Mesodermal cell (in vitro differentiated cells): ENCODE data around the gene PTPRN2.

Experiments used
- H3K27ac ChIP-seq: 2 replicates; pipeline ENCODE4 v1.7.0; 2013; ENCODE audit warnings: mild to moderate bottlenecking, low read depth, low read length, moderate library complexity; ENCODE audit not compliant: severe bottlenecking
- H3K36me3 ChIP-seq: 2 replicates; pipeline ENCODE4 v1.7.1; 2013; ENCODE audit warnings: mild to moderate bottlenecking, low read length, moderate library complexity; ENCODE audit not compliant: control insufficient read depth, insufficient read depth
- H3K4me1 ChIP-seq: one replicate; pipeline ENCODE4 v1.7.1; 2013; ENCODE audit warnings: mild to moderate bottlenecking, low read length; ENCODE audit not compliant: insufficient read depth, control insufficient read depth, poor library complexity, severe bottlenecking
- H3K4me3 ChIP-seq: 2 replicates; pipeline ENCODE4 v1.7.0; 2013; ENCODE audit warnings: low read length, control low read depth, mild to moderate bottlenecking; ENCODE audit not compliant: insufficient read depth, poor library complexity, severe bottlenecking; ENCODE audit errors: extremely low read depth
- H3K9me3 ChIP-seq: 2 replicates; pipeline ENCODE4 v1.7.1; 2013; ENCODE audit warnings: mild to moderate bottlenecking, low read length, moderate library complexity; ENCODE audit not compliant: control insufficient read depth
- WGBS, 2 experiments: methylation state at CpG; one replicate each; pipeline ENCODE4 v1.1.5; 2013; ENCODE audit warnings: missing lambda C conversion rate in 2 of 2; ENCODE audit not compliant: insufficient coverage in 2 of 2; 5-methylcytosine and 5-hydroxymethylcytosine counted together

PTPRN2 gene

DNA sequence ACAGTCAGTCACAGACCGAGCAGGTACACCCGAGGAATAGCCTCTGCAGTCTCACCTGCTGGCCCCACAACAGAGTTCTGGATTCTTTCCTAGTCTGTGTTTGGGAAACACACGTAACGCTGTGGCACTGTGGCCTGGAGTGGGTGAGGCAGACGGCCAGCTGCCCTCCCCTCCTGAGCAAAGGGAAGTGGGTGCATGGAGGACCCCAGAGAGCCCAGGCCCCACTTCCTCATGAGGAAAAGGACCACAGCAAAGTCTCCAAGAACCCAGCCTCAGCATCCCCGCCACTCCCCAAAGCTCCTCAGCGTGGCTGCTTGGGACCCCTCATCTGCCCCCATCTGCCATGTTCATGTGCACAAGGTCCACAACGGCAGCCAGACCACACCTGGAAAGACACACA is 530.2 kb downstream of the PTPRN2 start:
- 75 to 76% methylated on average over 7 to 8 of the region's 8 CpGs for WGBS, 2 experiments
- Histone ChIP-seq H3K4me3 (no peak overlapping the region), H3K27ac (no peak overlapping the region), H3K9me3 (peaks cover 68% of the 10 kb centered on the region), H3K4me1 (no peaks in the 10 kb centered on the region), H3K36me3 (no peaks in the 10 kb centered on the region)

DNA sequence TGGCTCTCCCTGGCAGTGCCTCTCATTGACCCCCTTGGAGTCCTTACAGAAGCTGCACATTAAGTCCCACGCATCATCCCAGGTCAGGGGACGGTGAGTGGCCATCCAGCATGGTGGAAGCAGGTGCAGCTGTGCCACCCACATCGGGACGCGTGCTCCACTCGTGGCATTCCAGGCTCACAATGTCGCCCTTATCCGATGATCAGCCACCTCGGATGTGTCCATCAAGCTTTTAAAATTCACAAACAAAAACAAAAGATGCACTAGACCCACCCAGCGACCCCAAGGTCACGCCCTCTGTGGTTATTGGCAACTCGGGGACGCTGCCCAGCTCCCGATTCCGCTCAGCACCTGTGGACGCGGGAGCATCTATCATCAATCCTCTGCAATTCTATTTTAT is 530.9 kb downstream of the PTPRN2 start:
- Histone ChIP-seq H3K36me3 (no peaks in the 10 kb centered on the region), H3K4me1 (no peaks in the 10 kb centered on the region), H3K27ac (no peak overlapping the region), H3K9me3 (peaks cover 64% of the 10 kb centered on the region), H3K4me3 (no peak overlapping the region)
- 73 to 76% methylated on average over 10 to 17 of the region's 17 CpGs for WGBS, 2 experiments

DNA sequence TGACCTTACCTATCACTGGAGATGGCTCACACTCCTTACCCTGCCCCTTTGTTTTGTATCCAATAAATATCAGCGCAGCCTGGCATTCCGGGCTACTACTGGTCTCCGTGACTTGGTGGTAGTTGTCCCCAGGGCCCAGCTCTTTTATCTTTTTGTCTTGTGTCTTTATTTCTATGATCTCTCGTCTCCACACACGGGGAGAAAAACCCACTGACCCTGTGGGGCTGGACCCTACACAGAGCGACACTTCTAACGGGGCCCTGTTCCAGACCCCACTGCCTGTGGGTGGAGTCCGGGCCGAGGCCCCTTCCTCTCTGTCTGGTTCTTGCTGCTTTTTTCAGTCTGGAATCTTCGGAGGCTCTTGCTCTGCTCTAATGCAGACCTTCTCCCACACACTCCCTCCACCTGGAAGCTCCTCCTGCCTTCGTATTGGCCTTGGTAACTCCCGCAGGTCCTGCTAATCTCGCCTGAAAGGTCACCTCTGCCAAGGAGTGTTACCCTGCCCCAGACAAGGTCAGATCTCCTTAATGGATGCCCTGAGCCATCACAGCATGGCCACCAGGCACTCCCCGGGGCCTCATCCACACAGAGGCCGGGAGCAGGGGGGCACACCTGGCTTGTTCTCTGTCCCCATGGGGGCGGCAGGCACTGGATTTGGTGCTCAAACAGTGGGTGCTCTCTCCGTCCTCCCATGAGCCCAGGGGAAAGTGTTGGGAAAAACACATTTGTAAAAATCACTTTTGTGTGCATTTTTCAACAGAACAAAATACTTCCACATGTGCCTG is 531.7 kb downstream of the PTPRN2 start:
- Histone ChIP-seq H3K4me1 (no peaks in the 10 kb centered on the region), H3K36me3 (no peaks in the 10 kb centered on the region), H3K9me3 (peaks cover 64% of the 10 kb centered on the region), H3K4me3 (no peak overlapping the region), H3K27ac (no peak overlapping the region)
- WGBS, 2 experiments: 71 to 77% methylated on average over 14 to 15 of the region's 17 CpGs

DNA sequence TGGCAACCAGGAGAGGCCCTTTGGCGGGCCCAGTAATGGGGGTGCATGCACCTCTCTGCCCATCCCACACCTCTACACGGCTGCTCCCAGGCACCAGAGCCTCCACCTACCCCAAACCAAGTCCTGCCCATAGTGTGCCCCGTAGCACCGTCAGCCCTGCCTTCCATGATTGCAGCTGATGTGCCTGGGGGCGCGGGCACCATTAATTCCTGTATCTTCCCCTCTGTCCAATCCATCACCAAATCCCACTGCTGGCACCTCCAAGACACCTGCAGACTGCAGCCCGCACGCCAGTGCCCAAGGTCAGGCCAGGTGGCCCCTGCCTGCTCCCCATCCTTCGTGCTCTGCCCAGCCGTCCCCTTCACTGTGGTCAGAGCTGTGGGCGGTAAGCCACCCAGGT is 533.0 kb downstream of the PTPRN2 start:
- H3K4me3 ChIP-seq: no peak overlapping the region
- no peaks in the 10 kb centered on the region for H3K36me3 ChIP-seq
- 66 to 69% methylated on average over 8 to 10 of the region's 11 CpGs for WGBS, 2 experiments
- H3K9me3 ChIP-seq: peaks cover 68% of the 10 kb centered on the region
- H3K4me1 ChIP-seq: no peaks in the 10 kb centered on the region
- no peak overlapping the region for H3K27ac ChIP-seq

DNA sequence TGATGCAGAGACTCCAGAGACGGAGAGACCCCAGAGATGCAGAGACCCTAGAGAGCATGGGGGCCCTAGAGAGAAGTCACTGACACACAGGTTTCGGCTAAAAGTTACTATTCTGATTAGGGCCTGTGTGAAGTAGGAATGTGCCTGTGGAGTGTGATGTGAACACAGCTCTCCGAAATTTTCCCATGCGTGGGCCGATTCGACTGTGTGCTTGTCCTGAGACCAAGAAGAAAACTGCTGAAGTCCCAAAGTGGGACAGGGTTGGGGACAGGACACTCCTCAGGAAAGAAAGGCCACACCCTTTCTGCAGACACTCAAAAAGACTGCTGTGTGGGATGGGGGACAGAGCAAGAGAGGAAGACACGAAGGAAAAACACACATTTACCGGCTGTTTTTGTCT is 533.5 kb downstream of the PTPRN2 start:
- H3K4me3 ChIP-seq: no peak overlapping the region
- no peak overlapping the region for H3K27ac ChIP-seq
- no peaks in the 10 kb centered on the region for H3K36me3 ChIP-seq
- H3K4me1 ChIP-seq: no peaks in the 10 kb centered on the region
- WGBS, 2 experiments: 81 to 90% methylated on average over 8 of the region's 8 CpGs
- H3K9me3 ChIP-seq: peaks cover 73% of the 10 kb centered on the region

DNA sequence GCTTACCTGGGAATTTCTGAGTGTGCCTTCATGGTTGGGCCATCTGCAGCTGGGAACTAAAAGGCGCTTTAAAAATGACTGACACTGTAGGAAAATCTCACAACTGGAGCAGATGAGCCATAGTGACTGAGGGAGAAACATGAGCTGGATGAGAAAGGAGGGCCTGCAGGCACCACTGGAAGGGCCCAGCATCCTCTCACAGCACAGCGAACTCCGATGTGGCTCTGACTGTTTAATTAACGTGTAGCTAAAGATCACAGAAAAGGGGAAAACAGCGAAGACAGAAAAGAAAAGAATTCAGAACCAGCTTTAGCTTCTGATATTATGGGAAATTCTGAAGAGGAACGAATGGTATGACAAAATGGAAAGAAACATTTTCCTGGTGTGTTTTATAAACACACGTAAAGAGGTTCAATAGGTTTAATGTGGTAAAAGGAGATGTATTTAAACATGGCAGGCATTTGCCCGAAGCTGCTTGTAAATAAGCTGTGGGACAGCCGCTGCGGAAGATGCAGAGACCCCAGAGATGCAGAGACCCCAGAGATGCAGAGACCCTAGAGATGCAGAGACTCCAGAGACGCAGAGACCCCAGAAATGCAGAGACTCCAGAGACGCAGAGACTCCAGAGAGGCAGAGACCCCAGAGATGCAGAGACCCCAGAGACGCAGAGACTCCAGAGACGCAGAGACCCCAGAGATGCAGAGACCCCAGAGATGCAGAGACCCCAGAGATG is 534.3 kb downstream of the PTPRN2 start:
- no peaks in the 10 kb centered on the region for H3K4me1 ChIP-seq
- H3K27ac ChIP-seq: no peak overlapping the region
- H3K4me3 ChIP-seq: no peak overlapping the region
- WGBS, 2 experiments: 81 to 83% methylated on average over 13 to 14 of the region's 14 CpGs
- H3K36me3 ChIP-seq: no peaks in the 10 kb centered on the region
- H3K9me3 ChIP-seq: peaks cover 80% of the 10 kb centered on the region

DNA sequence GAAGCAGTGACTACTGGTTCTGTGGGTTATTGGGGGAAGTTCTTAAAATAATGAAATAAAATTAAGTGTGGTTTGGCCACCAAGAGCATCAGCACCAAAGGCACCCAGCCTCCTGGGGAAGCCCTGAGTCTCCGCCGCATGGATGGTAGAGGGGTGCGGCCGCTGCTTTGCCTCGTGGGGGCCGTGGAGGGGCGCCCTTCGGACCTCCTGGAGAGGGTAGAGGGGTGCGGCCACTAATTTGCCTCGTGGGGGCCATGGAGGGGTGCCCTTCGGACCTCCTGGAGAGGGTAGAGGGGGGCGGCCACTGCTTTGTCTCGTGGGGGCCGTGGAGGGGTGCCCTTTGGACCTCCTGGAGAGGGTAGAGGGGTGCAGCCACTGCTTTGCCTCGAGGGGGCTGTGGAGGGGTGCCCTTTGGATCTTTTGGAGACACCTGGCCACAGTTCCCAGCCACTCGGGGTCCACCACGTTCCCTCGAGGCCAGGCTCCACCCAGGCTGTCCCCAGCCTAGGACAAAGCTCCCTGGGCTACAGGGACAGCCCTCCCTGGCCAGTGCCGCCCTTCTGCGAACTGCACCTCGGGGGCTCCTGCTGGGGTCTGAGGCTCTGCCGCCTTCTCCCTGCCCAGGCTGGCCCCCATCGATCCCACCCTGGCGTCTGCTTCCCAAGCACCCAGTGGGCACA is 535.1 kb downstream of the PTPRN2 start:
- Histone ChIP-seq H3K4me3 (no peak overlapping the region), H3K9me3 (peaks cover 86% of the 10 kb centered on the region), H3K4me1 (no peaks in the 10 kb centered on the region), H3K36me3 (no peaks in the 10 kb centered on the region), H3K27ac (no peak overlapping the region)
- 70% methylated on average over 20 to 21 of the region's 24 CpGs for WGBS, 2 experiments

DNA sequence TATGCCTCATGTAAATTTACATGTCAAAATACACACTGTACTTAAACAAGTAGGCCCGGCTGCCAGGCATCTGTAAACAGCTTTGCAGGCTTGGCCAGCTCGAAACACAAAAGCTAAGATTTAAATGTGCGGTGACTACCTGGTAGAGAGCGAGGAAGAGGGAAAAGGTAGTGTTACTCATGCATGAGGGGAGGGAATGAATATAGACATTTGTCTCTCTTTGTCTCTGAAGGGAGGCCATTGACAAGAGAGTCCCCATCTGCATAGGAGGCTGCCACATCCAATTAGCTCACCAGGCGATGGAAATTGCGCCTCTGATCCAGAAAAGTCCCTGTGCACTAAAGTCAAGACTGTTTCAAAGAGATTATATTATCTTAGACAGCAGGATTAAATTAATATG is 535.8 kb downstream of the PTPRN2 start:
- Histone ChIP-seq H3K4me1 (no peaks in the 10 kb centered on the region), H3K9me3 (peaks cover 84% of the 10 kb centered on the region), H3K27ac (no peak overlapping the region), H3K36me3 (no peaks in the 10 kb centered on the region), H3K4me3 (no peak overlapping the region)
- whole genome bisulfite sequencing, 2 experiments: 69 to 91% methylated on average over 4 to 5 of the region's 6 CpGs

DNA sequence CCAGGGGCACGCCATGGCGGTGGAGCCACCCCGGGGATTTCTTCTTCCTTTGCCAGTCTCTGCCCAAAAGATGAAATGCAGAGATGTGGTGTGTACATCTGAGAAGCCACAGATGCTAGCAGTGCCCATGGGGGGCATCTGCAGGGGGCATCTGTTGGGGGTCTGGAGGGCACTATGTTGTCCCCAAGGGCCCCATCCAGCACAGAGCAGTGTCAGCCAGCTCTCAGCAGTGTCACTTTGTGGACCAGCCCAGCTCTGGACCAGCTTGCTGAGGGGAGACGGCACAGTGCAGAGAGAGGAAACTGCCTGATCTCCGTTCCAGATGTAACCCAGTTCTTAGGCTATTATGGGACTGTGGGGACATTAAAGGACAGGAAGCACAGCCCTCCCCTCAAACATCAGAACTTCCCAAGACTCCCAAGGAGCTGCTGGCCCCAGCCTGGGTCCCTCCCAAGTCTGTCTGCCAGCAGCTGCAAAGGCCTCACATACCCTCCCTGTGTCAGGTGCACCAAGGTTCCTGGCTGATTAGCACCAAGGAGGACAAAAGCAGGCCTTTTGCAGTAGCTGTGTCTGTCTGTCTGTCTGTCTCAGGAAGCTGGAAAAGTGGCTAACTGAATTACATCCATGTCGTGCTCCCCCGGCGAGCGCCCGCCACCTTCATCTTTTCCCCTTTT is 536.5 kb downstream of the PTPRN2 start:
- WGBS, 2 experiments: 70 to 81% methylated on average over 3 to 10 of the region's 10 CpGs
- Histone ChIP-seq H3K4me1 (no peaks in the 10 kb centered on the region), H3K27ac (no peak overlapping the region)

DNA sequence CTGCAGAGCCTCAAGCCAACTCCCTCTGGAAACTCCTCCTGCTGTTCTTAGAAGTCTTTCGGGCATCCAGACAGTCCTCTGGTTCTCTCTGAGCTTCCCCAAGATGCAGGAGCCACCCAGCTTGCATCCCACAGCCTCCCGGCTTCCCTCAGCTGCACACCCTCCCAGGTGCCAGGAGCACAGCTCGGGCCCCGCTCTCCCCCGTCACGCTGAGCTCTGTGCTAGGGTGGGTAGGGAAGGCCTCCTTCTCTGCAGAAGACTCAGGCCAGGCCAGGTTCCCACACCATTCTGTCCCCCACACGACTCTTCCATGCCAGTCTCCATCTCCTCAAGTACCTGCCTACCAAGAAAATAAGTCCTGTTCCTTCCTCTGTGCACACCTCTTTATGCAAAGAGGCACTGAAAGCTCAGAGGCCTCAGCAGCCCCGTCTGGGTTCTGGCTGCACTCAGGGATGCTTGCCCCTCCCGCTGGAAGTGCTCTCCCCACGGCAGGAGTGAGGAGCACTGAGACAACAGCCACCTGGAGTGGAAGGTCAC is 537.1 kb downstream of the PTPRN2 start:
- Histone ChIP-seq H3K4me1 (no peaks in the 10 kb centered on the region), H3K27ac (no peak overlapping the region), H3K4me3 (no peak overlapping the region), H3K9me3 (peaks cover 78% of the 10 kb centered on the region), H3K36me3 (no peaks in the 10 kb centered on the region)
- 28 to 65% methylated on average over 3 to 10 of the region's 10 CpGs for WGBS, 2 experiments

More for the DNA sequence above, 536.5 kb downstream of the PTPRN2 start:
- H3K4me3 ChIP-seq: no peak overlapping the region
- peaks cover 82% of the 10 kb centered on the region for H3K9me3 ChIP-seq
- no peaks in the 10 kb centered on the region for H3K36me3 ChIP-seq
